GM13977 (cell line): ENCODE measurements around the gene LCOR.

ENCODE experiments used
- DNase-seq: peaks from one replicate; pipeline ENCODE4 v3.0.0; 2012; ENCODE audit warnings: low spot score
- in situ Hi-C: fragments of 300-500 bp; cut with MboI; formaldehyde crosslinking; loops from one replicate; pipeline ENCODE4 v1.12.0; 2022; ENCODE audit warnings: low sequenced_read_pairs, low pct_unique_long_range_greater_than_20kb, mixed read lengths, inconsistent platforms; ENCODE audit not compliant: unreplicated experiment
- TF ChIP-seq, protein P1 (sequence below): IDR thresholded peaks from 2 replicates; pipeline ENCODE4 v1.5.1; 2012; ENCODE audit warnings: mild to moderate bottlenecking, control low read depth; ENCODE audit not compliant: insufficient read depth; ENCODE audit errors: extremely low read depth, missing control alignments

LCOR gene

DNA sequence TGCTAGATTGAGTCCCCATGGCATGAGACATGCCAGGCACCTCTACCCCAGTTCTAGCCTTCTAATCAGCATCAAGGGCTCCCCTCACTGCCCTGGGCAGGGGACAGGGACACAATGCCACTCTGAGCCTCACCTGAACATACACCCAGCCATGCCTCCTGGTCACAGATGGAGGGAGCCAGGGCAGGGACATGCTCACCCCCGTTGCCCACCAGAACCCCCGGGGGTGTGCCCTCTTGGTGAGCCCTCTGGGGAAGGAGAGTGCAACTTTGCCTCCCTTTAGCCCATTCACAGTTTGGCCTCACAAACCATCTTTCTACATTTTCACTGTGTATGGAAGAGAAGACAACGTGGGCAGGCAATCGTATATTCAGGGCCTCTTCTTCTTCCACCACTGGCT, 167.2 kb downstream of the LCOR start:
- TF ChIP-seq, protein P1, sequence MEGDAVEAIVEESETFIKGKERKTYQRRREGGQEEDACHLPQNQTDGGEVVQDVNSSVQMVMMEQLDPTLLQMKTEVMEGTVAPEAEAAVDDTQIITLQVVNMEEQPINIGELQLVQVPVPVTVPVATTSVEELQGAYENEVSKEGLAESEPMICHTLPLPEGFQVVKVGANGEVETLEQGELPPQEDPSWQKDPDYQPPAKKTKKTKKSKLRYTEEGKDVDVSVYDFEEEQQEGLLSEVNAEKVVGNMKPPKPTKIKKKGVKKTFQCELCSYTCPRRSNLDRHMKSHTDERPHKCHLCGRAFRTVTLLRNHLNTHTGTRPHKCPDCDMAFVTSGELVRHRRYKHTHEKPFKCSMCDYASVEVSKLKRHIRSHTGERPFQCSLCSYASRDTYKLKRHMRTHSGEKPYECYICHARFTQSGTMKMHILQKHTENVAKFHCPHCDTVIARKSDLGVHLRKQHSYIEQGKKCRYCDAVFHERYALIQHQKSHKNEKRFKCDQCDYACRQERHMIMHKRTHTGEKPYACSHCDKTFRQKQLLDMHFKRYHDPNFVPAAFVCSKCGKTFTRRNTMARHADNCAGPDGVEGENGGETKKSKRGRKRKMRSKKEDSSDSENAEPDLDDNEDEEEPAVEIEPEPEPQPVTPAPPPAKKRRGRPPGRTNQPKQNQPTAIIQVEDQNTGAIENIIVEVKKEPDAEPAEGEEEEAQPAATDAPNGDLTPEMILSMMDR: no peak
- in situ Hi-C loops: no loop called here
- DNase-seq: no peak

- in situ Hi-C loops: no loop called here
- DNase-seq: no peak
- TF ChIP-seq, protein P1: no peak
Measured at GRCh38 chr10:96999987-97000386, 167.9 kb downstream of the LCOR start.

DNA sequence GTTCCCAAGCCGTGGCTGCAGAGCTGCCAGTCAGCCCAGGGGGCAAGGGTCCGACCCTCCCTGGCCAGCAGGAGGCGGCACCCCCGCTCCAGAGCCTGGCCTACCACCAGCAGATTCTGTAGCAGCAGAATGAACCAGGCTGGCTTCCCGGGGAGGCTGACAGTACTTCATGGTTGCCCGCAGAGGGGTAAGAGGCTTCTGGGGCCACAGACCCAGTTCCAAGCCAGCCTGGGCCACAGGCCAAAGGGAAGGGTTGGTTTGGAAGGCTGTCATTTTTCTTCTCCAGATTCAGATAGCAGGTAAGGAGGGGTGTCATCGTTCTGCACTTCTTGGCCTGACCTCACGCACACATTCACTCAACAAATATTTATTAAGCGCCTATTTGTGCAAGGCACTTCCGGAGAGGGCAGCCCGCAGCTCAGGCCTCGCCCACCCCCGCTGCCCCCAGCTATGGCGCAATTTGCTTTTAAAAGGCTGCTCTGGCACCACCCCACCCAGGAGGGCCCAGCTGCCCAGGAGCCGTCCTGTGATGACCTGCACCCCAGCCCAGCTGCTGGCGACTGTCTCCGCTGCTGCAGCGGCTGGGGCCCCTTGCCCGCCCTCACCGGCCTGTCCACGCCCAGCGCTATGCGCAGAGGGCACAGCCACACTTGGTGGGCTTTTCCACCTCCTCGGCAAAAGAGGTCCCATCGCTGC, 168.5 kb downstream of the LCOR start:
- TF ChIP-seq, protein P1: no peak
- DNase-seq: no peak
- in situ Hi-C loops: no loop called here

- DNase-seq: no peak
- TF ChIP-seq, protein P1: no peak
- in situ Hi-C loops: no loop called here
Measured at GRCh38 chr10:97001183-97001991, 169.3 kb downstream of the LCOR start.

- in situ Hi-C loops: no loop called here
- TF ChIP-seq, protein P1: no peak
- DNase-seq: peak; percentile 21
Measured at GRCh38 chr10:97002670-97003069, 170.6 kb downstream of the LCOR start.

- DNase-seq: peak; percentile 23
- in situ Hi-C loops: no loop called here
Measured at GRCh38 chr10:97003151-97003803, 171.2 kb downstream of the LCOR start.

More at GRCh38 chr10:97003151-97003803, 171.2 kb downstream of the LCOR start:
- TF ChIP-seq, protein P1: no peak
